Parathyroid adenoma (tissue), 2 donors: ENCODE data around the gene UPK1B.
"Not testable (repeated sequence)": the region's sequence is repeated elsewhere in the genome, so short reads cannot be mapped to it uniquely, and the experiment has no call there.

Experiments used
- H2AFZ ChIP-seq: fragments of 300-600 bp; sonication (generic); one replicate; pipeline ENCODE4 v1.7.0; 2017; ENCODE audit warnings: antibody characterized with exemption, mild to moderate bottlenecking
- H3K27ac ChIP-seq: fragments of 300-600 bp; sonication (generic); one replicate; pipeline ENCODE4 v1.7.0; 2017
- H3K27me3 ChIP-seq: fragments of 300-600 bp; sonication (generic); one replicate; pipeline ENCODE4 v1.7.0; 2017; ENCODE audit warnings: low read length; ENCODE audit not compliant: control insufficient read depth, insufficient read depth
- H3K36me3 ChIP-seq: fragments of 300-600 bp; sonication (generic); one replicate; pipeline ENCODE4 v1.7.0; 2017; ENCODE audit warnings: low read length; ENCODE audit not compliant: control insufficient read depth, insufficient read depth
- H3K4me1 ChIP-seq: fragments of 300-600 bp; sonication (generic); one replicate; pipeline ENCODE4 v1.7.0; 2017; ENCODE audit warnings: control low read depth
- H3K4me2 ChIP-seq: fragments of 300-600 bp; sonication (generic); one replicate; pipeline ENCODE4 v1.7.0; 2017; ENCODE audit warnings: low read length
- H3K4me3 ChIP-seq: fragments of 300-600 bp; sonication (generic); one replicate; pipeline ENCODE4 v1.7.0; 2017; ENCODE audit warnings: low read depth, low read length
- H3K79me2 ChIP-seq: fragments of 300-600 bp; sonication (generic); one replicate; pipeline ENCODE4 v1.7.0; 2017; ENCODE audit warnings: control low read depth
- H3K9ac ChIP-seq: fragments of 300-600 bp; sonication (generic); one replicate; pipeline ENCODE4 v1.7.0; 2017; ENCODE audit warnings: mild to moderate bottlenecking
- H3K9me3 ChIP-seq: fragments of 300-600 bp; sonication (generic); one replicate; pipeline ENCODE4 v1.7.0; 2017; ENCODE audit warnings: low read length; ENCODE audit not compliant: control insufficient read depth
- CTCF ChIP-seq: fragments of 300-600 bp; sonication (generic); IDR thresholded peaks from one replicate; pipeline ENCODE4 v1.7.0; 2017; ENCODE audit warnings: antibody characterized with exemption, mild to moderate bottlenecking
- donor health status: primary hyperparathyroidism.

The UPK1B gene

GRCh38 chr3:119238363-119238762, 65.0 kb downstream of the UPK1B start:
- Histone ChIP-seq H3K27me3 (no peaks in the 10 kb centered on the region), H3K9me3 (no peaks in the 10 kb centered on the region), H3K4me1 (no peaks in the 10 kb centered on the region), H3K27ac (no peak overlapping the region), H3K4me2 (no peak overlapping the region), H3K79me2 (no peaks in the 10 kb centered on the region), H3K4me3 (no peak overlapping the region), H3K36me3 (no peaks in the 10 kb centered on the region), H3K9ac (no peak overlapping the region), H2AFZ (no peak overlapping the region)
- no peak for TF ChIP-seq CTCF

GRCh38 chr3:119239206-119239820, 65.9 kb downstream of the UPK1B start:
- Histone ChIP-seq H3K27me3 (no peaks in the 10 kb centered on the region), H3K4me3 (no peak overlapping the region), H3K4me2 (peak overlapping the region; percentile 6), H3K36me3 (no peaks in the 10 kb centered on the region), H3K4me1 (no peaks in the 10 kb centered on the region), H3K9ac (no peak overlapping the region), H2AFZ (peak overlapping the region; percentile 22), H3K9me3 (no peaks in the 10 kb centered on the region), H3K79me2 (no peaks in the 10 kb centered on the region), H3K27ac (peak overlapping the region; percentile 79)
- TF ChIP-seq CTCF: no peak

GRCh38 chr3:119240101-119240590, 66.7 kb downstream of the UPK1B start:
- H3K27ac ChIP-seq: peak overlapping the region; percentile 79
- H3K9ac ChIP-seq: peak overlapping the region; percentile 39
- no peaks in the 10 kb centered on the region for H3K79me2 ChIP-seq
- no peaks in the 10 kb centered on the region for H3K4me1 ChIP-seq
- no peaks in the 10 kb centered on the region for H3K27me3 ChIP-seq
- H3K36me3 ChIP-seq: no peaks in the 10 kb centered on the region
- H3K9me3 ChIP-seq: no peaks in the 10 kb centered on the region
- H2AFZ ChIP-seq: peak overlapping the region; percentile 87
- H3K4me2 ChIP-seq: peak overlapping the region; percentile 64
- H3K4me3 ChIP-seq: peak overlapping the region; percentile 58
- no peak for TF ChIP-seq CTCF

GRCh38 chr3:119240591-119241434, 67.4 kb downstream of the UPK1B start, which contains the start of gene B4GALT4:
B4GALT4 (minus strand) TSS chr3:119240878; CDS start chr3:119230099, 10,779 bp downstream.
- Histone ChIP-seq H3K4me1 (no peaks in the 10 kb centered on the region), H3K79me2 (no peaks in the 10 kb centered on the region), H3K4me3 (peak within 1 kb of the TSS; percentile 58), H3K9me3 (no peaks in the 10 kb centered on the region), H3K27ac (peak within 1 kb of the TSS; percentile 79), H3K9ac (peak within 1 kb of the TSS; percentile 39), H2AFZ (peak within 1 kb of the TSS; percentile 87), H3K4me2 (peak within 1 kb of the TSS; percentile 64), H3K27me3 (no peaks in the 10 kb centered on the region), H3K36me3 (no peaks in the 10 kb centered on the region)
- TF ChIP-seq CTCF: no peak

- not testable (repeated sequence) for H3K4me3 ChIP-seq, H3K27me3 ChIP-seq, H3K9me3 ChIP-seq, H3K9ac ChIP-seq, H3K4me1 ChIP-seq, H3K36me3 ChIP-seq, H3K4me2 ChIP-seq, H2AFZ ChIP-seq, H3K79me2 ChIP-seq, H3K27ac ChIP-seq
Measured at GRCh38 chr3:119242387-119243057, 69.1 kb downstream of the UPK1B start.

- H3K36me3 ChIP-seq, H3K9ac ChIP-seq, H3K4me1 ChIP-seq, H3K27me3 ChIP-seq, H3K27ac ChIP-seq, H3K79me2 ChIP-seq, H3K9me3 ChIP-seq, H3K4me3 ChIP-seq, H2AFZ ChIP-seq, H3K4me2 ChIP-seq: not testable (repeated sequence)
Measured at GRCh38 chr3:119243058-119243529, 69.7 kb downstream of the UPK1B start.
